AG04450 (cell line): ENCODE results near the gene ZFP36. TPM values are rescaled to one million over a fixed set of nuclear protein-coding genes. Genes with fewer than 3 reads are reported as not detected.

Source experiments
- CTCF ChIA-PET: fragments of 300-600, 350-600 bp; formaldehyde crosslinking; extraction: SDS; loops from one replicate; lab custom pipeline; 2022; ENCODE audit warnings: antibody characterized with exemption, inconsistent platforms; lab: Charles Lee
- POLR2A ChIA-PET: fragments of 350-600 bp; formaldehyde crosslinking; extraction: SDS; loops from one replicate; lab custom pipeline; 2021; ENCODE audit warnings: antibody characterized with exemption, inconsistent platforms; lab: Yijun Ruan, JAX
- DNase-seq: peaks from one replicate; pipeline ENCODE4 v3.0.0-alpha.2; 2011; ENCODE audit warnings: low read depth, low spot score
- H3K27ac ChIP-seq: one replicate; pipeline ENCODE4 v1.5.1; 2012; ENCODE audit warnings: low read depth, low read length, control low read depth
- H3K27me3 ChIP-seq: one replicate; pipeline ENCODE4 v1.6.0; 2012; ENCODE audit warnings: low read length; ENCODE audit not compliant: control insufficient read depth, insufficient read depth
- H3K4me3 ChIP-seq: 2 replicates; pipeline ENCODE4 v1.5.1; 2011; ENCODE audit warnings: mild to moderate bottlenecking, low read depth, low read length, control low read depth
- H3K9me3 ChIP-seq: 2 replicates; pipeline ENCODE4 v1.5.1; 2012; ENCODE audit warnings: low read length; ENCODE audit not compliant: control insufficient read depth, insufficient read depth
- polyA plus RNA-seq: library from polyadenylated mRNA; depleted of rRNA; stranded (reverse); fragments of >200 nt; gene quantifications from 2 replicates; pipeline ENCODE4 v1.2.3, GENCODE V29; 2011
- TF ChIP-seq, protein P1 (sequence below): IDR thresholded peaks from 2 replicates; pipeline ENCODE4 v1.5.1; 2011; ENCODE audit warnings: low read depth, low read length, control low read depth, inconsistent platforms

ZFP36 gene
- polyA plus RNA-seq, 1 experiment: 4.1 TPM

DNA sequence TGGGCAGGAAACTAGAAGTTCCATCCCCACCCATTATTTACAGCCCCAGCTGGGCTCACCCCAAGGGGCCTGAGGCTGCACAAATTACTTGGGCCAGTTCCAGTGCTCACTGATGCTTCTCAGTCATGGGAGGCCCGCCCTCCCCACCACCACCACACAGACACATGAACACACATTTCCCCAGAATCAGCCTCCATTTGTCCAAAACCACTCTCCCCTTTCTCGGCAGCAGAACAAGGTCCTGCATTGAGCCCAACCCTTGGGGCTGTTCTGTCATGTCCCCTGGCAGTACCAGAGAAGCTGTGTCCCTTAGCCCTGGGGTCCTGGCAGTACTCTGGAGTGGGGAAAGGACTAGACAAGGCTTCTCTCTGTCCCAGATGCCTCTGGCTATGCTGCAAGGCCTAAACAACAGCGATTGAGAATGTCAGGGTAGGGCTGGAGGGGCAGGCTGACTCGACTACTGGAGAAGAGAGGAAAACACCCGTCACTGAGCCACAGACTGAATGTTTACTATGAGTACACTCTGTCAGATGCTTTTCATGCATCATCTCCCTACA is 42.7 kb upstream of the ZFP36 start:
- H3K27me3 ChIP-seq: no peaks in the 10 kb centered on the region
- DNase-seq: no peak
- TF ChIP-seq, protein P1, sequence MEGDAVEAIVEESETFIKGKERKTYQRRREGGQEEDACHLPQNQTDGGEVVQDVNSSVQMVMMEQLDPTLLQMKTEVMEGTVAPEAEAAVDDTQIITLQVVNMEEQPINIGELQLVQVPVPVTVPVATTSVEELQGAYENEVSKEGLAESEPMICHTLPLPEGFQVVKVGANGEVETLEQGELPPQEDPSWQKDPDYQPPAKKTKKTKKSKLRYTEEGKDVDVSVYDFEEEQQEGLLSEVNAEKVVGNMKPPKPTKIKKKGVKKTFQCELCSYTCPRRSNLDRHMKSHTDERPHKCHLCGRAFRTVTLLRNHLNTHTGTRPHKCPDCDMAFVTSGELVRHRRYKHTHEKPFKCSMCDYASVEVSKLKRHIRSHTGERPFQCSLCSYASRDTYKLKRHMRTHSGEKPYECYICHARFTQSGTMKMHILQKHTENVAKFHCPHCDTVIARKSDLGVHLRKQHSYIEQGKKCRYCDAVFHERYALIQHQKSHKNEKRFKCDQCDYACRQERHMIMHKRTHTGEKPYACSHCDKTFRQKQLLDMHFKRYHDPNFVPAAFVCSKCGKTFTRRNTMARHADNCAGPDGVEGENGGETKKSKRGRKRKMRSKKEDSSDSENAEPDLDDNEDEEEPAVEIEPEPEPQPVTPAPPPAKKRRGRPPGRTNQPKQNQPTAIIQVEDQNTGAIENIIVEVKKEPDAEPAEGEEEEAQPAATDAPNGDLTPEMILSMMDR: no peak
- ChIA-PET CTCF (interaction anchor here (0.8 kb wide), 1 partner anchor 434 kb away, joined by 3 read pairs; the partner anchor contains the start of genes MRPS12 and SARS2), POLR2A (interaction anchor here (0.6 kb wide), 1 partner anchor 941 kb away, joined by 4 read pairs; no protein-coding TSS in a partner anchor)
- H3K9me3 ChIP-seq: no peaks in the 10 kb centered on the region
- no peak overlapping the region for H3K4me3 ChIP-seq
- H3K27ac ChIP-seq: peak overlapping the region; percentile 86

DNA sequence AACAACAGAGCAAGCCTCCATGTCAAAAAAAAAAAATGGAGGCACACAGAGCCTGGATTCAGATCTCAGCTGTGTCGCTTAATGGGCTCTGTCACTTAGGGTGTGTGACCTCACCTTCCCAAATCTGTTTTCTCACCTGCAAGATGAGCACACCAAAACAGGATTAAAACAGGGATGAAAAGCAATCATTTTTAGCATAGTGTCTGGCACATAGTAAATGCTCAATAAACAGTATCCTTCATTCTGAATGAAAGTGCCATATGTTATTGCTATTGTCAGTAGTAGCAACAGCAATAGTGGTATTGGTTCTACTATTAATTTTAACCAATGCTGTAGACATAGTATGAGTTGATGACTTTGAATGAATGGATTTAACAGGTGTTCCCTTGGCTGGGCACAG is 41.1 kb upstream of the ZFP36 start:
- no peaks in the 10 kb centered on the region for H3K27me3 ChIP-seq
- H3K4me3 ChIP-seq: no peak overlapping the region
- H3K27ac ChIP-seq: no peak overlapping the region
- CTCF ChIA-PET: interaction anchor here (0.6 to 1.2 kb wide), 3 partner anchors 32 to 730 kb away, joined by 3 to 8 read pairs (median 3); no protein-coding TSS in a partner anchor
- POLR2A ChIA-PET: no interaction called here
- TF ChIP-seq, protein P1: no peak
- H3K9me3 ChIP-seq: no peaks in the 10 kb centered on the region
- DNase-seq: no peak

DNA sequence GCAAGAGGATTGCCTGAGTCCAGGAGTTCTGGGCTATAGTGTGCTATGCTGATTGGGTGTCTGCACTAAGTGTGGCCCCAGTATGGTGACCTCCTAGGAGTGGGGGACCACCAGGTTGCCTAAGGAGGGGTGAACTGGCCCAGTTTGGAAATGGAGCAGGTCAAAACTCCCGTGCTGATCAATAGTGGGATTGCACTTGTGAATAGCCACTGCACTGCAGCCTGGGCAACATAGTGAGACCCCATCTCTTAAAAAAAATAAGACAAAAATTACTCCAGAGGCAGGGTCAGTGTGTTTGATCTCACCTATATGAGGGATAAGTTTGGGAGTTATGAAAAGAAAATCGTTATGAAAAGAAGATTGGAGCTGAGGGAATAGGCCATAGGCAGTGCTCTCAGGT is 37.4 kb upstream of the ZFP36 start:
- TF ChIP-seq, protein P1: no peak
- ChIA-PET POLR2A (interaction anchor here (1.1 kb wide), 1 partner anchor 22 kb away, joined by 4 read pairs; the partner anchor contains the start of genes MED29 and PAF1), CTCF (interaction anchor here (1.1 kb wide), 1 partner anchor 29 kb away, joined by 4 read pairs; no protein-coding TSS in a partner anchor)
- no peaks in the 10 kb centered on the region for H3K9me3 ChIP-seq
- no peaks in the 10 kb centered on the region for H3K27me3 ChIP-seq
- no peak overlapping the region for H3K27ac ChIP-seq
- no peak for DNase-seq
- no peak overlapping the region for H3K4me3 ChIP-seq

DNA sequence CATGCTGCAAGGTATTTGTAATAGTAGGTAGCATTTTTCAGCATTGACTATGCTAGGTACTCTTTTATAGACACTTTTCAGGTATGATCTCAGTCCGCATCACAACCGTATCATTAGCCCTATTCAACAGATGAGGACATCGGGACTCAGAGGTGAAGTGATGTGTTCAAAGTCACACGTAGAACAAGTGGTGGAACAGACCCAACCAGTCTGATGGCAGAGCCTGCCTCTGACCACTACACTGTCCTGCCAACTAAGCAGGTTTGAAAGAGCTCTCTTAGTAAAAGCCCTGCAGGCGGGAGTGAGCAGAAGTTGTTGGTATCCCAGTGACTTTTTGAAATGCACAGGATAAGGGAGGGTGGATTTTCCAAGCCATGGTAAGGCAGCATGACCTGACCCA is 35.9 kb upstream of the ZFP36 start:
- DNase-seq: no peak
- H3K27me3 ChIP-seq: no peaks in the 10 kb centered on the region
- ChIA-PET CTCF (interaction anchor here (1.3 kb wide), 1 partner anchor 28 kb away, joined by 4 read pairs; the partner anchor contains the start of gene SAMD4B), POLR2A (no interaction called here)
- TF ChIP-seq, protein P1: no peak
- no peaks in the 10 kb centered on the region for H3K9me3 ChIP-seq
- no peak overlapping the region for H3K27ac ChIP-seq
- H3K4me3 ChIP-seq: no peak overlapping the region
